ENCODE data around the gene CEMIP. TPM values are rescaled to one million over a fixed set of nuclear protein-coding genes. Genes with fewer than 3 reads are reported as not detected.

CEMIP gene
- total RNA-seq, 1 donor from 2014 or later: 0.44 TPM

DNA sequence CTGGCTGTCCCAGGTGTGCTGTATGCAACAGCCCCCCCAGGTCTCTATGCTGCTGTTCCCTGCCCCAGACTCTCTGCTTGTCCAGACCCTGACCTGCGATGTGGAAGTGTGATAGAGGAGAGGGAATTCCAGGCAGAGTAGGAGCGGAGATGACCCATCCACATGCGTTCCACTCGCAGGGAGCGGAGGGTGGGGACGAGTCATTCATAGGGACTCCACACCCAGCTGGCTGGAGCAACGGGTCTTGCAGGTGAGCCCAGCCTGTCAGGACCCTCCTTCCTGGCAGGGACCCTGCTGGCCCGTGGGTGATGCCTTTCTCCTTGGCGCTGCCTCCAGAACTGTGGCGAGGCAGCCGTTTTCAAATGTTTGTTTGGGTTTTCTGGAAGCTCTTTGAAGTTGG is 58.8 kb downstream of the CEMIP start:
- H3K27ac ChIP-seq (replicated peaks): no peak overlapping the region
- H3K27me3 ChIP-seq (ENCODE audit: low read depth): peaks cover 51% of the 10 kb centered on the region
- no peaks in the 10 kb centered on the region for H3K9me3 ChIP-seq (replicated peaks)
- no peak overlapping the region for H3K4me3 ChIP-seq
- no peaks in the 10 kb centered on the region for H3K36me3 ChIP-seq
- intact Hi-C loops (cut with micrococcal nuclease): no loop called here
- H3K4me1 ChIP-seq: no peaks in the 10 kb centered on the region
- no peak for DNase-seq
- TF ChIP-seq, protein P1, sequence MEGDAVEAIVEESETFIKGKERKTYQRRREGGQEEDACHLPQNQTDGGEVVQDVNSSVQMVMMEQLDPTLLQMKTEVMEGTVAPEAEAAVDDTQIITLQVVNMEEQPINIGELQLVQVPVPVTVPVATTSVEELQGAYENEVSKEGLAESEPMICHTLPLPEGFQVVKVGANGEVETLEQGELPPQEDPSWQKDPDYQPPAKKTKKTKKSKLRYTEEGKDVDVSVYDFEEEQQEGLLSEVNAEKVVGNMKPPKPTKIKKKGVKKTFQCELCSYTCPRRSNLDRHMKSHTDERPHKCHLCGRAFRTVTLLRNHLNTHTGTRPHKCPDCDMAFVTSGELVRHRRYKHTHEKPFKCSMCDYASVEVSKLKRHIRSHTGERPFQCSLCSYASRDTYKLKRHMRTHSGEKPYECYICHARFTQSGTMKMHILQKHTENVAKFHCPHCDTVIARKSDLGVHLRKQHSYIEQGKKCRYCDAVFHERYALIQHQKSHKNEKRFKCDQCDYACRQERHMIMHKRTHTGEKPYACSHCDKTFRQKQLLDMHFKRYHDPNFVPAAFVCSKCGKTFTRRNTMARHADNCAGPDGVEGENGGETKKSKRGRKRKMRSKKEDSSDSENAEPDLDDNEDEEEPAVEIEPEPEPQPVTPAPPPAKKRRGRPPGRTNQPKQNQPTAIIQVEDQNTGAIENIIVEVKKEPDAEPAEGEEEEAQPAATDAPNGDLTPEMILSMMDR (IDR thresholded peaks at IDR 0.05; ENCODE audit: borderline replicate concordance): no peak

DNA sequence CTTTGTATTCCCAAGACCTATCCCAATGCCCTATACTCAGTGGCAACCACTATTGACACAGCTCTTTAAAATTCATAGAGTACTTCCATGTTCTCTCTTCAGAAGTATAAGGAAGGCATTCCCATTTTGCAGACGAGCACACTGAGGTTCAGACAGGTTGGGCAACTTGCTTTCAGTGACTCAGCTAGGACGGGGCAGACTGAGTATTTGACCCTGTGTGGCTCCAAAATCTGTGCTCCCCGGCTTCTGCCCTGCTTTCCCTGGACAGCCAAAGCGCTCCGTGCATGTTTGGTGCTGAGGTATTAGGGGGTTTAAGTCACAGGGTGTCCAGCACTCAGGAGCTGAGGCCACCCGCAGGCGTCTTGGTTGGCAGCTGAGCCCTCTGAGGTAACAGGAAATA is 59.5 kb downstream of the CEMIP start:
- intact Hi-C loops (cut with micrococcal nuclease): no loop called here
- no peaks in the 10 kb centered on the region for H3K4me1 ChIP-seq
- no peak overlapping the region for H3K4me3 ChIP-seq
- H3K27ac ChIP-seq (replicated peaks): no peak overlapping the region
- peaks cover 55% of the 10 kb centered on the region for H3K27me3 ChIP-seq (ENCODE audit: low read depth)
- no peaks in the 10 kb centered on the region for H3K9me3 ChIP-seq (replicated peaks)
- DNase-seq: no peak
- H3K36me3 ChIP-seq: no peaks in the 10 kb centered on the region
- TF ChIP-seq, protein P1 (IDR thresholded peaks at IDR 0.05; ENCODE audit: borderline replicate concordance): no peak

DNA sequence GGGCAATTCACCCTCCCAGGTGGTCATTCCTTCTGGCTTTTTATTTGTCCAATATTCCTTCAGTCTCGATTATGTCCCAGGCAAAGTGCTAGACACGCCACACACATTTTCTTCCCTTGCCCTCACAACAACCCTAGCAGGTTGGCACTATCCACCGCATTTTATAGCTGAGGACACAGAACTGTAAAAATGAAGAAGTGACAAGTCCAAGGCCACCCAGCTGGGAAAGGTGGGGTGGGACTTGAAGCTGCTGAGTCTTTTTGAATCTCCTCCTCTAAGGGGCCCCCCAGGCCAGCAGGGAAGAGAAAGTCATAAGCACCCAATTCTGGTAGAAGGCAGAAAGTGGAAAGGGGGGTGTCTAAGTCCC is 60.6 kb downstream of the CEMIP start:
- Histone ChIP-seq H3K27me3 (ENCODE audit: low read depth) (peaks cover 55% of the 10 kb centered on the region), H3K4me3 (no peak overlapping the region), H3K4me1 (no peaks in the 10 kb centered on the region), H3K36me3 (no peaks in the 10 kb centered on the region), H3K9me3 (replicated peaks) (no peaks in the 10 kb centered on the region), H3K27ac (replicated peaks) (no peak overlapping the region)
- no peak for DNase-seq
- intact Hi-C loops (cut with micrococcal nuclease): no loop called here
- TF ChIP-seq, protein P1 (IDR thresholded peaks at IDR 0.05; ENCODE audit: borderline replicate concordance): no peak

DNA sequence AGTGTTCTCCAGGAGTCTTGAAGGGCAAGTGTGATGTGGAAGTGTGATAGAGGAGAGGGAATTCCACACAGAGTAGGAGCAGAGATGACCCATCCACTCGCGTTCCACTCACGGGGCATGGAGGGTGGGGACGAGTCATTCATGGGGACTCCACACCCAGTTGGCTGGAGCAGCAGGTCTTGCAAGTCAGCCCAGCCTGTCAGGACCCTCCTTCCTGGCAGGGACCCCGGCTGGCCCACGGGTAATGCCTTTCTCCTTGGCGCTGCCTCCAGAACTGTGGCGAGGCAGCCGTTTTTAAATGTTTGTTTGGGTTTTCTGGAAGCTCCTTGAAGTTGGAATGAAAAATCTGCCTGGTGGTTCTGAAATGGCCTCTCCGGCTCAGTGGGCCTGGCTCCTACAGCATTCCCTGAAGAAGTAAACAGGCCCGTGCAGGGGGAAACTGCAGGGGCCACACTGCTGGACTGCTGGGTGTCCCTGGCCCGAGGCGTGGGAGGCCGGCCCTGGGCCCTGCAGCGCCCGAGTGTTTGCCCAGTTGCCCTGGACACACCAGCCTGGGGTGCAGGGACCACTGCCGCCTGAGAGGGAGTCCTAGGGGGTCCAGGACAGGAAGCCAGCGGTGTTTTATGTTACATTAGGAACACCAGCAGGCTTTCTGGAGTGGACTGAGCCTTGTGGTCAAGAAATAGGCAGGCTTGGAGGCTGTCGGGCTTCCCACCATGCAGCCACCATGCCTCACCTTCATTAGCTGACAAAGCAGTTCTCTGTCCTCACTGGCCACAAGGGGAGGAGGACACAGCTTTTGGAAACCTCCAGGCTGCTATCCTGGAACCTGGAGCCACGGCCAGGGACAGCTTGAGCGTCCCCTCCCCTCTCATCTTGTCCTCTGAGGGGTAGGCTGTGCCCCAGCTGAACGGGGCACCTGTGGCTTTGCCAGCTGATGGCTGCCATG is 61.3 kb downstream of the CEMIP start:
- Histone ChIP-seq H3K4me1 (no peaks in the 10 kb centered on the region), H3K36me3 (no peaks in the 10 kb centered on the region), H3K4me3 (no peak overlapping the region), H3K27ac (replicated peaks) (no peak overlapping the region), H3K27me3 (ENCODE audit: low read depth) (peaks cover 57% of the 10 kb centered on the region), H3K9me3 (replicated peaks) (no peaks in the 10 kb centered on the region)
- TF ChIP-seq, protein P1 (IDR thresholded peaks at IDR 0.05; ENCODE audit: borderline replicate concordance): no peak
- no peak for DNase-seq
- intact Hi-C loops (cut with micrococcal nuclease): no loop called here

DNA sequence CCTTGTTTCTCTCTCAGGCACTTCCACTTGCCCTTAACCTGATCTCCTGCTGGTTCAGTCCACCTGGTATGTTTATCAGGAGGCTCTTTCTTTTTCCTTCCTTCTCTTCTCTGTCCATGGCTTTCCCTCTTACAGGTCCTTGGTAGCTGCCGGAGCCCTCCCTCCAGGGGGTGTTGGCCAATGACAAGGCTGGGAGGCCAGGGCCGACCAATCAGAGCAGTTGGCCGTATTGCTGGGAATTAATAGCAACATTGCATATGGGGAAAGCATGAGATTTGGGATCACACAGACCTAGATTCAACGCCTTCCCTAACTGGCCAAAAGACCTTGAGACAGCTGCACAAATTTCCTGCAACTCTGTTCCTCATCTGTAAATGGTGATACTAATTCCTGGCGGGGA is 62.4 kb downstream of the CEMIP start:
- H3K27me3 ChIP-seq (ENCODE audit: low read depth): peaks cover 63% of the 10 kb centered on the region
- no peak overlapping the region for H3K4me3 ChIP-seq
- no peaks in the 10 kb centered on the region for H3K36me3 ChIP-seq
- H3K4me1 ChIP-seq: no peaks in the 10 kb centered on the region
- TF ChIP-seq, protein P1 (IDR thresholded peaks at IDR 0.05; ENCODE audit: borderline replicate concordance): no peak
- H3K27ac ChIP-seq (replicated peaks): no peak overlapping the region
- no peak for DNase-seq
- no peaks in the 10 kb centered on the region for H3K9me3 ChIP-seq (replicated peaks)
- intact Hi-C loops (cut with micrococcal nuclease): no loop called here

Data from left ventricle myocardium inferior (tissue), 1 donor.